RWPE2 (cell line): ENCODE results near the gene PLEKHM3.
A peak's percentile ranks its signal among the peaks of the same experiment; 100 is the strongest.
"Not testable (repeated sequence)": the region's sequence is repeated elsewhere in the genome, so short reads cannot be mapped to it uniquely, and the experiment has no call there.

Source experiments
- ATAC-seq: fragments of 200-7000 bp; cut with Tn5 transposase; 3 replicates; pipeline ENCODE4 v1.9.1; 2021; ENCODE audit warnings: low read depth
- DNase-seq: peaks from one replicate; pipeline ENCODE4 v3.0.0-alpha.2; 2020; ENCODE audit warnings: low spot score
- H3K27ac ChIP-seq: fragments of 450-650 bp; 2 replicates; pipeline ENCODE4 v1.5.1; 2017; ENCODE audit warnings: mild to moderate bottlenecking; ENCODE audit not compliant: poor library complexity, severe bottlenecking
- H3K27me3 ChIP-seq: fragments of 250-450 bp; sonication (Bioruptor Pico); 2 replicates; pipeline ENCODE4 v1.5.1; 2021; ENCODE audit warnings: mild to moderate bottlenecking, moderate library complexity; ENCODE audit not compliant: insufficient read depth, poor library complexity, severe bottlenecking
- H3K36me3 ChIP-seq: fragments of 250-450 bp; sonication (Bioruptor Pico); 2 replicates; pipeline ENCODE4 v1.5.1; 2020; ENCODE audit warnings: low read depth, mild to moderate bottlenecking, moderate library complexity
- H3K4me1 ChIP-seq: fragments of 250-450 bp; sonication (Bioruptor Pico); 2 replicates; pipeline ENCODE4 v1.5.1; 2021; ENCODE audit warnings: mild to moderate bottlenecking, moderate library complexity; ENCODE audit not compliant: insufficient read depth, poor library complexity, severe bottlenecking
- H3K4me3 ChIP-seq: fragments of 250-450 bp; sonication (Bioruptor Pico); 2 replicates; pipeline ENCODE4 v1.5.1; 2021; ENCODE audit warnings: mild to moderate bottlenecking, moderate library complexity; ENCODE audit not compliant: severe bottlenecking
- H3K9me3 ChIP-seq: fragments of 250-450 bp; sonication (Bioruptor Pico); 2 replicates; pipeline ENCODE4 v1.5.1; 2021; ENCODE audit warnings: mild to moderate bottlenecking, moderate library complexity; ENCODE audit not compliant: severe bottlenecking
- CTCF ChIP-seq: fragments of 450-650 bp; IDR thresholded peaks from one replicate; pipeline ENCODE4 v1.5.1; 2017; ENCODE audit warnings: mild to moderate bottlenecking, moderate library complexity; ENCODE audit not compliant: poor library complexity, severe bottlenecking

PLEKHM3 gene

GRCh38 chr2:208031608-208032019, 6.3 kb upstream of the PLEKHM3 start:
- TF ChIP-seq CTCF, result no peak
- Histone ChIP-seq H3K36me3 (no peaks in the 10 kb centered on the region), H3K27me3 (no peaks in the 10 kb centered on the region), H3K27ac (no peak overlapping the region), H3K4me1 (no peaks in the 10 kb centered on the region), H3K9me3 (no peaks in the 10 kb centered on the region), H3K4me3 (no peak overlapping the region)
- DNase-seq (no peak), ATAC-seq (no peak)

GRCh38 chr2:208025814-208026184, 472 bp upstream of the PLEKHM3 start:
- TF ChIP-seq CTCF, result no peak
- Histone ChIP-seq H3K36me3 (no peaks in the 10 kb centered on the region), H3K4me3 (peak overlapping the region; percentile 97), H3K4me1 (peaks cover 9% of the 10 kb centered on the region), H3K27ac (peak overlapping the region; percentile 10), H3K27me3 (no peaks in the 10 kb centered on the region), H3K9me3 (no peaks in the 10 kb centered on the region)
- ATAC-seq, result peak; percentile 22; the same call in 2 of the 3 replicates
- DNase-seq, result no peak

GRCh38 chr2:208024091-208024490, 1.2 kb downstream of the PLEKHM3 start:
- ATAC-seq (no peak), DNase-seq (no peak)
- Histone ChIP-seq H3K4me3 (no peak overlapping the region), H3K4me1 (peaks cover 9% of the 10 kb centered on the region), H3K36me3 (no peaks in the 10 kb centered on the region), H3K27ac (no peak overlapping the region), H3K27me3 (no peaks in the 10 kb centered on the region), H3K9me3 (no peaks in the 10 kb centered on the region)
- no peak for TF ChIP-seq CTCF

- ATAC-seq (no peak), DNase-seq (no peak)
- Histone ChIP-seq H3K36me3 (no peaks in the 10 kb centered on the region), H3K9me3 (no peaks in the 10 kb centered on the region), H3K4me1 (peaks cover 5% of the 10 kb centered on the region), H3K27me3 (no peaks in the 10 kb centered on the region), H3K27ac (no peak overlapping the region), H3K4me3 (no peak overlapping the region)
- no peak for TF ChIP-seq CTCF
Observed at GRCh38 chr2:208020253-208020652, 5.1 kb downstream of the PLEKHM3 start.

GRCh38 chr2:208018124-208018712, 7.1 kb downstream of the PLEKHM3 start:
- not testable (repeated sequence) for H3K4me1 ChIP-seq, H3K9me3 ChIP-seq, H3K27me3 ChIP-seq, H3K27ac ChIP-seq, ATAC-seq, H3K4me3 ChIP-seq, H3K36me3 ChIP-seq, DNase-seq
